Sigmoid colon (tissue), 7 donors: ENCODE data around the gene TNNT2. TPM values are rescaled to one million over a fixed set of nuclear protein-coding genes. Genes with fewer than 3 reads are reported as not detected.

ENCODE experiments used
- DNase-seq: peaks from one replicate; pipeline ENCODE4 v3.0.0-alpha.2; 2019
- H3K27ac ChIP-seq, 4 donors: fragments of 200-600 bp; sonication (generic); one replicate each; pipeline ENCODE4 v1.5.1; 2016 to 2019; ENCODE audit warnings: mild to moderate bottlenecking in 1 of 4
- H3K27me3 ChIP-seq, 3 donors: fragments of 200-600 bp; sonication (generic); one replicate each; pipeline ENCODE4 v1.5.1; 2019; ENCODE audit warnings: mild to moderate bottlenecking in 1 of 3
- H3K36me3 ChIP-seq, 4 donors: fragments of 200-600 bp; sonication (generic); one replicate each; pipeline ENCODE4 v1.5.1; 2016 to 2019
- H3K4me1 ChIP-seq, 4 donors: fragments of 200-600 bp; sonication (generic); one replicate each; pipeline ENCODE4 v1.5.1; 2017 to 2019
- H3K4me3 ChIP-seq, 4 donors: fragments of 200-600 bp; sonication (generic); one replicate each; pipeline ENCODE4 v1.5.1; 2017 to 2019; ENCODE audit warnings: mild to moderate bottlenecking in 2 of 4, moderate library complexity in 1 of 4
- H3K9me3 ChIP-seq, 4 donors: fragments of 200-600 bp in 3 of 4; sonication (generic) in 3 of 4; one replicate each; pipeline versions ENCODE4 v1.5.1 to v1.6.1; 2013 to 2019
- CTCF ChIP-seq, 4 experiments: fragments of 450-650 bp in 3 of 4; fragments of 200-600 bp in 1 of 4; IDR thresholded peaks; one replicate each; pipeline ENCODE4 v1.5.1; 2016 to 2019; ENCODE audit warnings: antibody characterized with exemption in 4 of 4, mild to moderate bottlenecking in 3 of 4, moderate library complexity in 2 of 4
- EP300 ChIP-seq, 4 donors: sonication (generic); formaldehyde crosslinking; IDR thresholded peaks; one replicate each; pipeline ENCODE4 v1.6.1; 2017; ENCODE audit warnings: antibody characterized with exemption in 4 of 4
- POLR2A ChIP-seq, 2 donors: fragments of 450-650 bp; IDR thresholded peaks; one replicate each; pipeline ENCODE4 v1.6.1; 2016; ENCODE audit warnings: antibody characterized with exemption in 2 of 2, mild to moderate bottlenecking in 2 of 2, moderate library complexity in 2 of 2
- POLR2AphosphoS5 ChIP-seq, 4 donors: sonication (generic); formaldehyde crosslinking; IDR thresholded peaks; one replicate each; pipeline ENCODE4 v1.6.1; 2017; ENCODE audit warnings: antibody characterized with exemption in 4 of 4
- WGBS, 2 donors: extraction: QIAGEN DNeasy Blood & Tissue Kit; methylation state at CpG; one replicate each; pipeline ENCODE4 v1.1.7; 2013; 5-methylcytosine and 5-hydroxymethylcytosine counted together
- intact Hi-C: fragments of 100-400 bp; cut with DNase I; formaldehyde crosslinking; loops from one replicate; pipeline ENCODE4 v1.15.1; 2023
- polyA plus RNA-seq, 3 donors: library from polyadenylated mRNA; stranded (reverse); fragments of 200-250 nt; gene quantifications; one replicate each; pipeline ENCODE4 v1.2.3, GENCODE V29; 2013
- total RNA-seq, 4 donors: library from RNA; depleted of rRNA; stranded (reverse); fragments of >200 nt; gene quantifications; one replicate each; pipeline ENCODE4 v1.1.0, GENCODE V29; 2016
- donor health status: healthy with polysubstance abuse.
- donor health status: Bipolar disorder and iron deficiency.
- donor health status: healthy.

TNNT2 gene
- total and polyA plus RNA-seq, 7 donors, result 0.81 to 34.9 (median 3.9) TPM; not detected in 3

GRCh38 chr1:201371792-201372191 lies 5.7 kb downstream of the TNNT2 start:
- TF ChIP-seq EP300 (IDR thresholded peaks at IDR 0.05) (no peak), CTCF (IDR thresholded peaks at IDR 0.05) (no peak), POLR2AphosphoS5 (IDR thresholded peaks at IDR 0.05) (no peak)
- 51 to 61% methylated on average over 6 of the region's 6 CpGs for WGBS, 2 donors
- Histone ChIP-seq H3K9me3 (no peaks in the 10 kb centered on the region), H3K4me1 (no peaks in the 10 kb centered on the region), H3K36me3 (no peaks in the 10 kb centered on the region), H3K27ac (no peak overlapping the region), H3K27me3 (no peaks in the 10 kb centered on the region), H3K4me3 (no peak overlapping the region)
- intact Hi-C loops, result no loop called here
- no peak for DNase-seq

DNA sequence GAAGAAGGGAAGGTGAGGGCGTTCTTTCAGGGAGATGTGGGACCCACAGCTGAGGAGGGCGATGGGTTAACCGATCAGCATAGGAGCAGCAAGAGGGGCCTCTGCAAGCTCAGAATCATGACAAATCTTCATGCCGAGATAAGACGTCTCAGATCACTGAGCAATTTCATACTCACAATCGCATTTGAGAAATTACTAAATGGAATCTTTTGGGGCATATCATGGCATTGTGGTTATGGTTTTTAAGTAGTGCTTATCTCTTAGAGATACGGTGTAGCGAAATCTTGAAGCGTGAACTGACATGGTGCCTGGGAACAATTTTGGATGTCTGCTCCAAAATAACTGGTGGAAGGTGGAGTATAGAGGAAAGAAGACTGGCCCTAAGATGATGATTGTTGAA lies 6.2 kb downstream of the TNNT2 start:
- H3K4me1 ChIP-seq, result no peaks in the 10 kb centered on the region
- no peak for TF ChIP-seq POLR2AphosphoS5 (IDR thresholded peaks at IDR 0.05)
- no peak for TF ChIP-seq POLR2A (IDR thresholded peaks at IDR 0.05)
- TF ChIP-seq EP300 (IDR thresholded peaks at IDR 0.05), result no peak
- no peak for TF ChIP-seq CTCF (IDR thresholded peaks at IDR 0.05)
- H3K27ac ChIP-seq, result no peak overlapping the region
- intact Hi-C loops, result no loop called here
- 84 to 87% methylated on average over 9 of the region's 9 CpGs for WGBS, 2 donors
- H3K4me3 ChIP-seq, result no peak overlapping the region
- no peak for DNase-seq
- H3K9me3 ChIP-seq, result no peaks in the 10 kb centered on the region
- no peaks in the 10 kb centered on the region for H3K36me3 ChIP-seq
- no peaks in the 10 kb centered on the region for H3K27me3 ChIP-seq

DNA sequence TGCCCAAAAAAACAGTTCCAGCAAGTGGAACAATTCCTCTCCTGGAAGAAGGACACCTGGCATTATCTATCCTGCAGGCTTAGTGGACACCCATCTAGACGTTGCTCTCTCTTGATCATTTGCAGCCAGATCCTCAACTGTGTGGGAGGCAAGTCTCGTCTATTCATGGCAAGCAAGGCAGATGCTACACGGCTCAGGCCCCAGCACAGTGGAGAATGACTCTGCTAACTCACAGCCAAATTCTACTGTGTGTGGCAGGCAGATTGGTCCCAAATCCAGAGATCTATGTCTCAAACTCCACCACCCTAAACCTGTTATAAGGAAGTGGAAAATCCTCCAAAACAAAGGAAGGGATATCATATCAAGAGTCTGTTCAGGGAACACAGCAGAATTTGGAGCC lies 7.0 kb downstream of the TNNT2 start:
- no peak for DNase-seq
- intact Hi-C loops, result no loop called here
- TF ChIP-seq EP300 (IDR thresholded peaks at IDR 0.05), result no peak
- no peak for TF ChIP-seq POLR2AphosphoS5 (IDR thresholded peaks at IDR 0.05)
- no peak for TF ChIP-seq POLR2A (IDR thresholded peaks at IDR 0.05)
- TF ChIP-seq CTCF (IDR thresholded peaks at IDR 0.05), result no peak
- H3K27me3 ChIP-seq, result no peaks in the 10 kb centered on the region
- H3K4me1 ChIP-seq, result no peaks in the 10 kb centered on the region
- WGBS, 2 donors, result 72 to 73% methylated on average over 3 of the region's 3 CpGs
- H3K36me3 ChIP-seq, result no peaks in the 10 kb centered on the region
- no peak overlapping the region for H3K27ac ChIP-seq
- H3K9me3 ChIP-seq, result no peaks in the 10 kb centered on the region
- no peak overlapping the region for H3K4me3 ChIP-seq

DNA sequence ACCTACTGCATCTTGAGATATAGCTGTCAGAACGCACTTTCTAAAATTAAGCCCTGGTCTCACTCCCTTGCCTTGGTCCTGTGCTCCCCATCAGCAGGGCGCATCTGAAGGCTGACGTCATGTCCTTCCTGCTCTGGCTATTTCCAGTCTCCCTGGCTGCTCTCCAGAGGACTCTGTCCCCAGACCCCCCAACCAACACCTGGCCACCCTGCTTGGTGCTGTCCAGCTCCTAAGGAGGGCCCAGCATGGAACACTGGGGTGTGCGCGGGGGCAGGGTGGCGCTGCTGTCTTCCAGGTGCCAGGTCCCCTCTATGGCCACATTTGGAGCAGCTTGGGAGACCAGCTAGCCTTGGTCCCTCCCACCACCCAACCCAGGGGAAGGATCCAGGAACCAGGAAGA lies 8.3 kb downstream of the TNNT2 start:
- TF ChIP-seq POLR2A (IDR thresholded peaks at IDR 0.05), result no peak
- TF ChIP-seq CTCF (IDR thresholded peaks at IDR 0.05), result no peak
- no peak for TF ChIP-seq POLR2AphosphoS5 (IDR thresholded peaks at IDR 0.05)
- no peak for TF ChIP-seq EP300 (IDR thresholded peaks at IDR 0.05)
- no peak for DNase-seq
- Histone ChIP-seq H3K27me3 (no peaks in the 10 kb centered on the region), H3K27ac (no peak overlapping the region), H3K36me3 (no peaks in the 10 kb centered on the region), H3K4me1 (no peaks in the 10 kb centered on the region), H3K4me3 (no peak overlapping the region), H3K9me3 (no peaks in the 10 kb centered on the region)
- intact Hi-C loops, result no loop called here
- WGBS, 2 donors, result 74 to 77% methylated on average over 6 of the region's 6 CpGs

GRCh38 chr1:201366696-201367095 lies 10.8 kb downstream of the TNNT2 start:
- intact Hi-C loops, result no loop called here
- H3K36me3 ChIP-seq, result no peaks in the 10 kb centered on the region
- H3K27ac ChIP-seq, result no peak overlapping the region
- H3K27me3 ChIP-seq, result no peaks in the 10 kb centered on the region
- WGBS, 2 donors, result 75 to 76% methylated on average over 7 of the region's 7 CpGs
- no peaks in the 10 kb centered on the region for H3K4me1 ChIP-seq
- no peak overlapping the region for H3K4me3 ChIP-seq
- H3K9me3 ChIP-seq, result no peaks in the 10 kb centered on the region
- TF ChIP-seq EP300 (IDR thresholded peaks at IDR 0.05) (no peak), CTCF (IDR thresholded peaks at IDR 0.05) (no peak), POLR2AphosphoS5 (IDR thresholded peaks at IDR 0.05) (no peak), POLR2A (IDR thresholded peaks at IDR 0.05) (no peak)
- no peak for DNase-seq
